ENCODE data around the gene LRRC75A. TPM values are rescaled to one million over a fixed set of nuclear protein-coding genes. Genes with fewer than 3 reads are reported as not detected.

The LRRC75A gene
- polyA plus RNA-seq, 1 donor from 2014 or later: 0.53 TPM

GRCh38 chr17:16437083-16437482 is 54.9 kb downstream of the LRRC75A start:
- H3K4me3 ChIP-seq (ENCODE audit: low read length): no peak overlapping the region
- H3K27me3 ChIP-seq (ENCODE audit: insufficient read depth, low read depth, low read length): no peaks in the 10 kb centered on the region
- no peaks in the 10 kb centered on the region for H3K9me3 ChIP-seq (ENCODE audit: low read length)
- no peak for TF ChIP-seq SMC3 (conservative IDR thresholded peaks at IDR 0.05; ENCODE audit: poor library complexity)
- no peak for TF ChIP-seq POLR2AphosphoS5 (IDR thresholded peaks at IDR 0.05)
- no peak for TF ChIP-seq CTCF (IDR thresholded peaks at IDR 0.05; ENCODE audit: poor library complexity, severe bottlenecking)
- no peak for TF ChIP-seq MXI1 (conservative IDR thresholded peaks at IDR 0.05; ENCODE audit: poor library complexity, severe bottlenecking)
- no peak for TF ChIP-seq REST (IDR thresholded peaks at IDR 0.05; ENCODE audit: borderline replicate concordance)
- no peak for TF ChIP-seq RAD21 (conservative IDR thresholded peaks at IDR 0.05)
- TF ChIP-seq EP300 (conservative IDR thresholded peaks at IDR 0.05; ENCODE audit: poor library complexity, severe bottlenecking): no peak
- H4K20me1 ChIP-seq (ENCODE audit: insufficient read depth): no peaks in the 10 kb centered on the region
- H3F3A ChIP-seq (ENCODE audit: insufficient read depth, low read length, poor library complexity, severe bottlenecking): no peaks in the 10 kb centered on the region
- no peak overlapping the region for H3K27ac ChIP-seq (ENCODE audit: low read length)
- peaks cover 29% of the 10 kb centered on the region for H3K79me2 ChIP-seq (replicated peaks; ENCODE audit: insufficient read depth, low read length)
- H3K9ac ChIP-seq (ENCODE audit: low read length): no peak overlapping the region
- H3K9me2 ChIP-seq (ENCODE audit: insufficient read depth, low read length): no peaks in the 10 kb centered on the region
- no peaks in the 10 kb centered on the region for H3K36me3 ChIP-seq (ENCODE audit: insufficient read depth, low read length)
- H2AFZ ChIP-seq (ENCODE audit: low read depth, low read length): no peak overlapping the region
- H3K4me2 ChIP-seq (ENCODE audit: low read length): no peak overlapping the region

GRCh38 chr17:16435925-16436886 is 55.8 kb downstream of the LRRC75A start:
- Histone ChIP-seq H3K36me3 (ENCODE audit: insufficient read depth, low read length) (no peaks in the 10 kb centered on the region), H3K4me3 (ENCODE audit: low read length) (no peak overlapping the region), H2AFZ (ENCODE audit: low read depth, low read length) (no peak overlapping the region), H3K4me2 (ENCODE audit: low read length) (no peak overlapping the region), H3K9me2 (ENCODE audit: insufficient read depth, low read length) (no peaks in the 10 kb centered on the region), H3F3A (ENCODE audit: insufficient read depth, low read length, poor library complexity, severe bottlenecking) (no peaks in the 10 kb centered on the region), H3K79me2 (replicated peaks; ENCODE audit: insufficient read depth, low read length) (peaks cover 21% of the 10 kb centered on the region), H3K9me3 (ENCODE audit: low read length) (no peaks in the 10 kb centered on the region), H4K20me1 (ENCODE audit: insufficient read depth) (no peaks in the 10 kb centered on the region), H3K27ac (ENCODE audit: low read length) (no peak overlapping the region), H3K27me3 (ENCODE audit: insufficient read depth, low read depth, low read length) (no peaks in the 10 kb centered on the region), H3K9ac (ENCODE audit: low read length) (no peak overlapping the region)
- TF ChIP-seq EZH2 (IDR thresholded peaks at IDR 0.05; ENCODE audit: borderline replicate concordance, insufficient read depth, low read length, poor library complexity, severe bottlenecking) (no peak), SMC3 (conservative IDR thresholded peaks at IDR 0.05; ENCODE audit: poor library complexity) (no peak), TAF1 (IDR thresholded peaks at IDR 0.05; ENCODE audit: low read depth) (no peak), MXI1 (conservative IDR thresholded peaks at IDR 0.05; ENCODE audit: poor library complexity, severe bottlenecking) (no peak), RAD21 (conservative IDR thresholded peaks at IDR 0.05) (no peak), CTCF (IDR thresholded peaks at IDR 0.05; ENCODE audit: poor library complexity, severe bottlenecking) (no peak), EP300 (conservative IDR thresholded peaks at IDR 0.05; ENCODE audit: poor library complexity, severe bottlenecking) (no peak), POLR2AphosphoS5 (IDR thresholded peaks at IDR 0.05) (no peak), REST (IDR thresholded peaks at IDR 0.05; ENCODE audit: borderline replicate concordance) (no peak)
